IMR-90 (cell line): Measurements from ENCODE around the gene NRIP2.

Experiments
- FOS ChIP-seq: fragments of 150-350 bp; IDR thresholded peaks from 2 replicates; pipeline ENCODE4 v1.6.1; 2016; ENCODE audit warnings: low read depth, low read length
- MAZ ChIP-seq: IDR thresholded peaks from 2 replicates; pipeline ENCODE4 v1.6.1; 2012; ENCODE audit warnings: low read depth, mild to moderate bottlenecking, low read length, improper control_type of control experiment, moderate library complexity, borderline replicate concordance
- MXI1 ChIP-seq: IDR thresholded peaks from 2 replicates; pipeline ENCODE4 v1.6.1; 2012; ENCODE audit warnings: low read depth, mild to moderate bottlenecking, low read length, moderate library complexity, borderline replicate concordance
- POLR2A ChIP-seq: IDR thresholded peaks from 2 replicates; pipeline ENCODE4 v1.6.1; 2012; ENCODE audit warnings: mild to moderate bottlenecking, low read depth, low read length
- RFX5 ChIP-seq: IDR thresholded peaks from 2 replicates; pipeline ENCODE4 v1.8.0; 2012; ENCODE audit warnings: low read depth, mild to moderate bottlenecking, low read length, moderate library complexity
- SMC3 ChIP-seq: fragments of 150-350 bp; IDR thresholded peaks from 2 replicates; pipeline ENCODE4 v1.6.1; 2016; ENCODE audit warnings: low read depth, mild to moderate bottlenecking, antibody characterized with exemption, low read length, moderate library complexity
- TF ChIP-seq, protein P1 (sequence below): conservative IDR thresholded peaks from 2 replicates; pipeline ENCODE4 v1.5.1; 2012; ENCODE audit warnings: mild to moderate bottlenecking, low read depth, low read length, improper control_type of control experiment

DNA sequence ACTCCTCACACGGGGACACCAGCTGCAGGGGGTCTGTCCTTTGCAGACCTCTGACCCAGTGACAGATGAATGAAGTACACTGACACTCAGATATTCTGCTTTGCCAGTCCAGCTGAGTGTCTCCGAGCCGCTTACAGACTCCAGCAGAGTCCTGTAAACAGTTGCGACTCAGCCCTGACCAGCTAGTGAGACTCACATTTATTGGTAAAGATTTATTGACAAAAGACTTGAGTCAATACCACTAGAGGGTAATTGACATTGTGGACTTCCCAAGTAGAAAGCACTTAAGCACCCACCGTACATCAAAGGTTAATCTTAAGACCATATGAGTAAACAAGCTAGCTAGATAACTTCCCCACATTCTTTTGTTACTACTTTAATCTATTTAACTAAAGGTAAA lies 49.8 kb downstream of the NRIP2 start:
- TF ChIP-seq, protein P1, sequence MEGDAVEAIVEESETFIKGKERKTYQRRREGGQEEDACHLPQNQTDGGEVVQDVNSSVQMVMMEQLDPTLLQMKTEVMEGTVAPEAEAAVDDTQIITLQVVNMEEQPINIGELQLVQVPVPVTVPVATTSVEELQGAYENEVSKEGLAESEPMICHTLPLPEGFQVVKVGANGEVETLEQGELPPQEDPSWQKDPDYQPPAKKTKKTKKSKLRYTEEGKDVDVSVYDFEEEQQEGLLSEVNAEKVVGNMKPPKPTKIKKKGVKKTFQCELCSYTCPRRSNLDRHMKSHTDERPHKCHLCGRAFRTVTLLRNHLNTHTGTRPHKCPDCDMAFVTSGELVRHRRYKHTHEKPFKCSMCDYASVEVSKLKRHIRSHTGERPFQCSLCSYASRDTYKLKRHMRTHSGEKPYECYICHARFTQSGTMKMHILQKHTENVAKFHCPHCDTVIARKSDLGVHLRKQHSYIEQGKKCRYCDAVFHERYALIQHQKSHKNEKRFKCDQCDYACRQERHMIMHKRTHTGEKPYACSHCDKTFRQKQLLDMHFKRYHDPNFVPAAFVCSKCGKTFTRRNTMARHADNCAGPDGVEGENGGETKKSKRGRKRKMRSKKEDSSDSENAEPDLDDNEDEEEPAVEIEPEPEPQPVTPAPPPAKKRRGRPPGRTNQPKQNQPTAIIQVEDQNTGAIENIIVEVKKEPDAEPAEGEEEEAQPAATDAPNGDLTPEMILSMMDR = no peak
- TF ChIP-seq MAZ (no peak), FOS (no peak), SMC3 (no peak), RFX5 (no peak), POLR2A (no peak), MXI1 (no peak)
